LHCN-M2 (cell line): ENCODE results near the gene RNF183. TPM values are rescaled to one million over a fixed set of nuclear protein-coding genes. Genes with fewer than 3 reads are reported as not detected.
A peak's percentile ranks its signal among the peaks of the same experiment; 100 is the strongest.
"Not testable (repeated sequence)": the region's sequence is repeated elsewhere in the genome, so short reads cannot be mapped to it uniquely, and the experiment has no call there.

Experiments
- DNase-seq: peaks from one replicate; pipeline ENCODE4 v3.0.0-alpha.2; 2012; ENCODE audit warnings: low read depth
- total RNA-seq: library from RNA; depleted of rRNA; stranded (reverse); fragments of >200 nt; gene quantifications from 2 replicates; pipeline ENCODE4 v1.2.3, GENCODE V29; 2014

Gene RNF183
- total RNA-seq, 1 experiment from 2014 or later = not detected

GRCh38 chr9:113316030-113316429, 12.9 kb upstream of the RNF183 start:
- no peak for DNase-seq

GRCh38 chr9:113315231-113315630, 12.1 kb upstream of the RNF183 start:
- no peak for DNase-seq

- DNase-seq = peak; percentile 3
Observed at GRCh38 chr9:113313261-113313660, 10.1 kb upstream of the RNF183 start.

DNA sequence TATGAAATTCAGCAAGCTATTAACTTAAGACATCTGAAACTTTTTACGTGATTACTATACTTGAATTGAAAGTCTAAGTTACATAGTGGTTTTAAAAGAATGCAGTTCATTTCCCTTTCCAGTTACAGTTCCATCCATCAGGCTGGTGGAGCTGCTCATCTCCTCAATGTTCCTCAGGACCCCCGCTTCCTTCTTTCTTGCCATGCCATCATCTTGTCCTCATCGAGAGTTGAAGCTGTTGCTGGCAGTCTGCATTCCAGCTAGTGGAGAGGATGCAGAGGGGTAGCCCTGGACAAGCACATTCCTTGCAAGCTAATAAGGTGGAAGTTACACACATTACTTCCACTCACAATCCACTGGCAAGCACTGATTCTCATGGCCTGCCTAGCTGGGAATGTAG, 8.8 kb upstream of the RNF183 start:
- DNase-seq = no peak

DNA sequence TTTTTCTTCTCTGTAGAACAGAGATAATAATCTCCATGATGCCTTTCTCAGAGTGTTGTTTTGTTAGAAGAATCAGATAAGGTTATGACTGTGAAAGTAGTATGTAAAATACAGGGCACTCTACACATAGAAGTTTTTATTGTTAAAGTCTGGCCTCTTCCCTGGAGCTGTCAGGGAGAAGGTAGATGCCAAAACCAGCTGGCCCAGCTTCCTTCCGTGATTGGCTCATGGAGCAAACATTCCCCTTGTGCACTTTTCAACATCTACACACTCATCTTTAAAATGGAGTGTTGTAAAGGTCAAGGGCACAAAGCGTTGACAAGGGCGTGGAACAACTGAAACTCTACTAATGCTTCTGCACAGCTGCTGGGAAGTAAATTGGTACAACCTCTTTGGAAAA, 7.4 kb upstream of the RNF183 start:
- no peak for DNase-seq

DNA sequence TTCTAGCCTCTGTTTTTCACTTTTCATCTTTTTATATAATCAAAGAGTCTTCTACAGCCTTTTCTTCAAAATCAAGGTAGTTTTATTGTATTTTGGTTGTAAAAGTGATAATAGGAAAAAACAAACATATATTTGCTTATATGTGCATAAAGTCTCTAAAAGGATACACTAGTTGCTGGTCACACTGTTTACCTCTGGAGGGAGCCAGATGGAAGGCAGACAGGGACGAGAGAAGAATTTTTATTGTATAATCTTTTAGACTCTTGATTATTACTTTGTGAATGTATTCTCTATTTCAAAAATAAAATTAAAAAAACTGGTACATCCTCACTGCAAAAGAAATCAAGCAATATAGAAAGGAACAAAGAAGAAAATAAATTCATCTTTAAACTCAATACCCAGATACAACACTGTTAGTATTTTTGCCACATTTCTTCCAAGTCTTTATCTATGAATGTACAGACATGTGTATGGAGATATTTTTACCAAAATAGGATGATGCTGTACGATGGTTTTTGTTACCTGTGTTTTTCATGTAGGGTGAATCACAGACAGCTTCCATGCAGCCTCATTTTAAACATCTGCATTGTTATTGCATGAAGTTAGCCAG, 6.1 kb upstream of the RNF183 start:
- peak; percentile 41 for DNase-seq

DNA sequence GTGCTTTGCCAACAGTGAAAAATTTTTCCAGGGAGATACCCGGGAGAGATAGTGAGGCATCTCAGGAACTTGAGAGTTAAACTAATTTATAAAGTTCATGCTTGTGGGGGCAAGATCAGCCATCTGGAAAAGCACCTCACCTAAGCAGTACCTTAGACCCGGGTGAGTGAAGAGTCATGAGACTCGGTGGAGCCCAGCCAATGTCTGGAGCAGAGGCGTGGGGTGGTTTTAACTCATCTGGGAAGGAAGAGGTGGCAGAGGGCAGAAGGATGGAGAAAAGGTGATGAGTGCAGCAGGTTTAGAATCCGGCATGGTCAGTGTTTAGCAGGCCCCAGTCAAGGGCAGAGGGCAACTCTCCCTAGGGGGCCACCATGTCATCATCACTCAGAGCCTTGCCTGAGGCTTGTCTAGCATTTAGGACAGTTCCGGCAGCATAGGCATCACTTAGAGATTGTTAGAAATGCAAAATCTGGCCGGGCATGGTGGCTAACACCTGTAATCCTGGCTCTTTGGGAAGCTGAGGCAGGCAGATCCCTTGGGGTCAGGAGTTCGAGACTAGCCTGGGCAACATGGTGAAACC, 4.3 kb upstream of the RNF183 start:
- no peak for DNase-seq

- no peak for DNase-seq
Observed at GRCh38 chr9:113306566-113306965, 3.4 kb upstream of the RNF183 start.

DNA sequence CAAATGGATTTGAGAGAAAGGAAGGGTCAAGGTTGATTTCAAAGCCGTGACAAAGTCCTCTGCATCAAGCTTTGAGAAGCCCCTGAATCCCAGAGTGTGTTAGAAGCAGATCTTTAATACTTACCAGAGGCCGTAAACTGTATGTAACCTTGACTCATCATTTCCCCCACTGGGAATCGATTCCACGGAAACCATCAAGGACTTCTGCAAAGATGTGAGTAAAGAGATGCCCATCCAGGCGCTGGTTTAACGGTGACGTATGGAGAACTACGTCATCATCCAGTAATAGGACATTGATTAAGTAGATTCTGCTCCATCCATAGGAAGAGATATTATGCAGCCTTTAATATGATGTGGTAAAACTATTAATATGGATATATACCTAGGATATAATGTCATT, 1.6 kb downstream of the RNF183 start:
- DNase-seq = no peak

GRCh38 chr9:113299800-113300292, 3.3 kb downstream of the RNF183 start:
- no peak for DNase-seq

- DNase-seq = no peak
Observed at GRCh38 chr9:113298924-113299770, 4.0 kb downstream of the RNF183 start.

- DNase-seq = no peak
Observed at GRCh38 chr9:113298311-113298710, 4.9 kb downstream of the RNF183 start.

DNA sequence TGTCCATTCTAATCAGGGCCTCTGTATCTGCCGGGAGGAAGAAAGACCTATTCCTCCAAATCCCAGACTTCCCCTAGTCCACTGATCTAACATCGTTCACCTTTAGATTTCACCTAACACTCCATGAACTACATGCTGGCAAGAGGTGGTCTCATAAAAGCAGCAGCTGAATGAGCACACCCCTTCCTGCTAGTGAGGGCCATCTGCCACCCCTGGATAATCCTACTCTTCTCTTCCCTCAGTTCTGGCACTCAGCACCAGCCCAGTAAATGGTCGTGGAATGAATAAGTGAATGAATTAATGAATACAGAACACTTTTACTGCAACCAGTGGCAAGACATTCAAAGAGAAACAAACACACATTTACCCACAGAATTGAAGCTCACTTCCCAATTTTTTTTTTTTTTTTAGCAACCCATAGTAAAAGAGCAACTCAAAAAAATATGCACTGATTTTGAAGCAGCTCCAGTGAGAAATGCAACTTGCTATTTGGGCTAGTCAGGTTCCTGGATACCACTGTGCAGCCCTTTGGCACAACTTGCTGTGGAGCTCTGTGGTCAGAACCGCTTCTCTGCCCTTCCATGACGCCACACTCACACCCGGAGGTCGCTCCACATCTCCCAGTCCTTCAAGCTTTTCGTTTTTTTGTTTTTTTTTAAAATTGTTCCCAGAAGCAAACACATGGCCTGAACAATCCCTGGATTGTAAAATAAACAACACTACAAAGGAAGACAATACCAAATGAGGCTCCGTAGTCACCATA, 6.2 kb downstream of the RNF183 start:
- no peak for DNase-seq

DNA sequence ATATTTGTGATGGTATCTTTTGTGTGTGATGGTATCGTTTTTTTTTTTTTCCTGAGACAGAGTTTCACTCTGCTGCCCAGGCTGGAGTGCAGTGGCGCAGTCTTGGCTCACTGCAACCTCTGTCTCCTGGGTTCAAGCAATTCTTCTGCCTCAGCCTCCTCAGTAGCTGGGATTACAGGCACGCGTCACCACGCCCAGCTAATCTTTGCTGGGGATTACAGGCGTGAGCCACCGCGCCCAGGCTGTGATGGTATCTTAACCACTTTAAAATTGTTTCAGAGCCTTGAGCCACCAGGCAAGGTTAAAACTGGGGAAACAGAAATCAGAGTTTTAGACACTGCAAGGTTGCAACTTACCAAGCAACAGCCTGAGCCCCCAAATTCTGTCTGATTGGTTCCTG, 6.9 kb downstream of the RNF183 start:
- DNase-seq = not testable (repeated sequence)

- no peak for DNase-seq
Observed at GRCh38 chr9:113293285-113293878, 9.8 kb downstream of the RNF183 start.

DNA sequence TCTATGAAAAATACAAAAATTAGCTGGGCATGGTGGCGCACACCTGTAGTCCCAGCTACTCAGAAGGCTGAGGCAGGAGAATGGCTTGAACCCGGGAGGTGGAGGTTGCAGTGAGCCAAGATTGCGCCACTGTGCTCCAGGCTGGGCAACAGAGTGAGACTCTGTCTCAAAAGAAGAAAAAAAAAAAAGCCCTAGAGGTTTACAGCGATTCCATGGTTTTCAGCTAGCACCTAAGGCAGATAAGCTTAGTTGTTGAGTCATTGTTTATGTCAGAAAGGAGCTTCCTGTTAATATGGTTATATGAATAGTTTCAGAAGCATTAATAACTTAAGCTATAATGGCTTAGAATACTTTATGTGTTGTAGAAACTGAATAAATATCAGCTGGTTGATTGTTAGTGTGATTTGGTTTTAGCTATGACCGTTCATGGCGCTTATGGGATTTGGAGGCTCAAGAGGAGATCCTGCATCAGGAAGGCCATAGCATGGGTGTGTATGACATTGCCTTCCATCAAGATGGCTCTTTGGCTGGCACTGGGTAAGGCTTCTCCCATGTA, 13.0 kb downstream of the RNF183 start:
- DNase-seq = no peak

GRCh38 chr9:113289091-113289490, 14.1 kb downstream of the RNF183 start:
- no peak for DNase-seq

- DNase-seq = no peak
Observed at GRCh38 chr9:113281356-113281755, 21.8 kb downstream of the RNF183 start.

- DNase-seq = no peak
Observed at GRCh38 chr9:113278840-113279239, 24.3 kb downstream of the RNF183 start.

DNA sequence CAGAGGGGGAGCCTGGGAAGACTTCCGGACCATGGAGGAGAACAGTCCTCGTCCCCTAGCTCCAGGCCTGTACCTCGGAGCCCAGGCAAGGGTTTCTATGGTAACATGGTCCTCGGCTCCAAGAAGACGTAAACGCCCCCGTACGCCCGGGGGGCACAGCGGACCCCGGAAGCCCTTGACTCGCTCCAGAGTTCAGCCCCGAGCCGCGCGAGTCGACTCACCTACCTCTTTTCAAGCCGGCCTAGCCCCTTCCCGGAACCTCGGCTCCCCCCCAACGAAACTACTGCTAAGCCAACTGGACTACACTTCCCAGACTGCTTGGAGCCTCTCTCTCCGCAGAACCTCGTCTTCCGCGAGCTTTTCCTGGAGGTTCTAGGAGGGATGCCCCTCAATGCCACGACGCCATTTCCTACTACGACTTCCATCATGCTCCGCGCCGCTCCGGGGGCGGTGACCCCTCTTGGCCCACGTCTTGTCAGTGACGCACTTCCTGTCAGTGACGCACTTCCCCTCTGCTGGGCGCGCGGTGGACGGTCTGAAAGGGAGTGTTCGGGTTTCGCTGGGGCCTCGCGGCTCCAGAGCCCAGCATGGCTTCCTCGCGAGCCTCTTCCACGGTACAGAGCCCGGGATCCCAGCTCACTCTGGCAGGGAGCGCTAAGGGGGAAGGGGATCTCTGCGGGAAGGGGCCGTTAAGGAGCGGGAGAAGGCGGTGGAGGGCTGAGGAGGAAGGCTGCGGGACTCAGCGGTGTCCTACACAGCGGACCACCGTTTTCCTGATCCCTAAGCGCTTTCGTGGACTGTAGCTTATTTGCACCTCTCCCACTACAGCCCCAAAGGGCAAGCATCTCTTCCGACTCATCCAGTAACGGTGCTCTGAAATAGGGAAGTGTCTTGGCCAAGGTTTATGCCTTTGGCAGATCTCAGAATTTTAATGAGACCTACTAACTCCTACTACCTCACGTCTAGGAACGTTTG, 27.7 kb downstream of the RNF183 start, which contains the start of the genes CDC26 and PRPF4:
Gene CDC26, minus strand, starts transcription at position 416 of the 975 bp plus-strand sequence. CDS start 3,065 bp downstream, outside the sequence.
Gene PRPF4, plus strand, starts transcription at position 502 of the 975 bp plus-strand sequence. Its CDS starts 86 bp downstream, at position 588.
- DNase-seq = peak; percentile 98
